Activated T-cell treated with anti-CD3 and anti-CD28 coated beads, Interleukin-2, amount 50 U/mL, for 72 hours (primary cell): ENCODE measurements around the gene AFAP1. TPM values are rescaled to one million over a fixed set of nuclear protein-coding genes. Genes with fewer than 3 reads are reported as not detected.

Source experiments
- ATAC-seq, 2 donors: fragments of 150-1000 bp; cut with Tn5 transposase; replicated peaks in 1 of 2; 2 replicates each; pipeline ENCODE4 v1.10.0; 2021; ENCODE audit warnings: moderate library complexity in 2 of 2, mild to moderate bottlenecking in 1 of 2
- DNase-seq, 2 donors: peaks; one replicate each; pipeline ENCODE4 v3.0.0; 2021 to 2022; ENCODE audit warnings: mixed read lengths in 1 of 2
- H3K27ac Mint-ChIP-seq: one replicate; pipeline ENCODE4 v1.8.0; 2022; ENCODE audit warnings: mild to moderate bottlenecking, moderate library complexity, mixed read lengths
- H3K27me3 Mint-ChIP-seq: one replicate; pipeline ENCODE4 v1.8.0; 2022; ENCODE audit warnings: low read depth, mixed read lengths
- H3K36me3 Mint-ChIP-seq, 2 donors: one replicate each; pipeline ENCODE4 v1.8.0; 2022; ENCODE audit warnings: mixed read lengths in 2 of 2, mild to moderate bottlenecking in 1 of 2; ENCODE audit not compliant: insufficient read depth in 2 of 2
- H3K4me1 Mint-ChIP-seq: one replicate; pipeline ENCODE4 v1.8.0; 2022; ENCODE audit warnings: low read depth, mixed read lengths
- H3K4me3 Mint-ChIP-seq, 2 donors: one replicate each; pipeline ENCODE4 v1.8.0; 2022; ENCODE audit warnings: mild to moderate bottlenecking in 2 of 2, mixed read lengths in 2 of 2, moderate library complexity in 2 of 2
- H3K9me3 Mint-ChIP-seq, 2 donors: one replicate each; pipeline ENCODE4 v1.8.0; 2022; ENCODE audit warnings: mixed read lengths in 2 of 2
- total RNA-seq, 2 donors: library from RNA; stranded (reverse); gene quantifications; one replicate each; pipeline ENCODE4 v1.2.3, GENCODE V29; 2022

The AFAP1 gene
- total RNA-seq, 2 donors from 2014 or later = 30.6 to 49.3 TPM

DNA sequence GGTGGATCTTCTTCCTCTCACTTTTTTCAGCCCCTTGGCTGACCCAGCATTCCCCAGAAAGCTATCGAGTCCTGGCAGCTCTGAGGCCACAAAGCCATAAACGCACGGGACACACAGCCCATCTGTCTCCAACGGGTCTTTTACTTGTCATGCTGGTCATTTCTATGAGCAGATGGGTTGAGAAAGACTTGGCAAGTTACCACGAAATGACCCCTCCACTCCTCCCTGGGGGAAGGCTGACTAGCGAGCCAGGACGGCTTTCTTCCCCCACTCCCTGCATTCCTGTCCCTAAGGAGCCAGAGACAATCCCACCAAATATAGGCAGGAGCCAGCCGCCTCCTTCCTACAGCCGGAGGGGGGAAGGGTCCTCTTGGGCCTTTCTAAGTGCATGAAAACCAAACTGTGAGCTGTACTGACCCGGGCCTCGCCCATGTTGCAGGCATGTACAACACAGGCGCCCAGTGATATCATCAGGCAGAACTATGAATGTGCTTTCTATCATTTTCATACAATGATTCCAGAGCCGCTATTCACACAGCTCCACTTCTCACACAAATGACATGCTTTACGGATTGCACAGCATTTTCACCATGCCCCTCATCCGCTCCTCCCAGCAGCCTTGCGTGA is 28.6 kb downstream of the AFAP1 start:
- H3K4me1 Mint-ChIP-seq = peaks cover 19% of the 10 kb centered on the region
- no peaks in the 10 kb centered on the region for H3K9me3 Mint-ChIP-seq
- no peaks in the 10 kb centered on the region for H3K27me3 Mint-ChIP-seq
- ATAC-seq (no peak), DNase-seq (no peak)
- H3K27ac Mint-ChIP-seq = no peak overlapping the region
- no peak overlapping the region for H3K4me3 Mint-ChIP-seq
- H3K36me3 Mint-ChIP-seq = peaks cover 0 to 2% of the 10 kb centered on the region in 2 donors

GRCh38 chr4:7910263-7910896 is 29.3 kb downstream of the AFAP1 start:
- DNase-seq (no peak), ATAC-seq (no peak)
- Mint-ChIP-seq H3K36me3 (peaks cover 0 to 2% of the 10 kb centered on the region in 2 donors), H3K4me1 (peaks cover 15% of the 10 kb centered on the region), H3K4me3 (no peak overlapping the region), H3K27ac (no peak overlapping the region), H3K27me3 (no peaks in the 10 kb centered on the region), H3K9me3 (no peaks in the 10 kb centered on the region)

- Mint-ChIP-seq H3K9me3 (no peaks in the 10 kb centered on the region), H3K27ac (peak overlapping the region; percentile 1), H3K4me1 (peaks cover 9% of the 10 kb centered on the region), H3K36me3 (peaks cover 0 to 2% of the 10 kb centered on the region in 2 donors), H3K4me3 (peak overlapping the region in 1 of 2 donors; percentile 6), H3K27me3 (no peaks in the 10 kb centered on the region)
- DNase-seq (no peak), ATAC-seq (no peak)
Observed at GRCh38 chr4:7909463-7910262, 30.0 kb downstream of the AFAP1 start.

DNA sequence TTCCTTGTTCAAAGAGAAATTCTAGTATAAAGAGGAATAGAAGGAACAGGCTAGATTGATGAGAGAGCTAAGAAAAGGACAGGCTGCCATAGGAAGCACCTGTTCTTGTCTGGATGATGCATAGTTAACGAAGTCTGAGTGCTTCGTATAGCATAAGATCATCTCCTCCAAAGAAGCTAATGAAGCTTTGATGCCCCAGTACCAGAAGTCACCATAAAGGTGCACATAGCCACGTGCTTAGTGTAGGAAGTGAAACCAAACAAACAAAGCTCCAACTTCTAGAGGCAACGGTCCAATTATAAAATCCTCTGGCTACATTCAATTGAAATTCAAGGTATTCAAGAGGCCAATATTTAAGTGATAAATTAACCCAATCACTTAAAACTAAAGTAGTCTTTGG is 31.0 kb downstream of the AFAP1 start:
- Mint-ChIP-seq H3K36me3 (peaks cover 0 to 2% of the 10 kb centered on the region in 2 donors), H3K9me3 (no peaks in the 10 kb centered on the region), H3K27me3 (no peaks in the 10 kb centered on the region), H3K4me3 (no peak overlapping the region), H3K27ac (peak overlapping the region; percentile 1), H3K4me1 (peaks cover 15% of the 10 kb centered on the region)
- DNase-seq (no peak), ATAC-seq (no peak)

GRCh38 chr4:7907142-7907541 is 32.5 kb downstream of the AFAP1 start:
- Mint-ChIP-seq H3K9me3 (no peaks in the 10 kb centered on the region), H3K27ac (no peak overlapping the region), H3K36me3 (peaks cover 0 to 2% of the 10 kb centered on the region in 2 donors), H3K4me3 (no peak overlapping the region), H3K27me3 (peaks cover 10% of the 10 kb centered on the region), H3K4me1 (peaks cover 25% of the 10 kb centered on the region)
- ATAC-seq (no peak), DNase-seq (no peak)

- ATAC-seq (no peak), DNase-seq (no peak)
- peaks cover 0 to 2% of the 10 kb centered on the region in 2 donors for H3K36me3 Mint-ChIP-seq
- no peak overlapping the region for H3K4me3 Mint-ChIP-seq
- H3K27ac Mint-ChIP-seq = no peak overlapping the region
- H3K9me3 Mint-ChIP-seq = no peaks in the 10 kb centered on the region
- H3K27me3 Mint-ChIP-seq = peaks cover 14% of the 10 kb centered on the region
- peaks cover 26% of the 10 kb centered on the region for H3K4me1 Mint-ChIP-seq
Observed at GRCh38 chr4:7906171-7906701, 33.4 kb downstream of the AFAP1 start.

DNA sequence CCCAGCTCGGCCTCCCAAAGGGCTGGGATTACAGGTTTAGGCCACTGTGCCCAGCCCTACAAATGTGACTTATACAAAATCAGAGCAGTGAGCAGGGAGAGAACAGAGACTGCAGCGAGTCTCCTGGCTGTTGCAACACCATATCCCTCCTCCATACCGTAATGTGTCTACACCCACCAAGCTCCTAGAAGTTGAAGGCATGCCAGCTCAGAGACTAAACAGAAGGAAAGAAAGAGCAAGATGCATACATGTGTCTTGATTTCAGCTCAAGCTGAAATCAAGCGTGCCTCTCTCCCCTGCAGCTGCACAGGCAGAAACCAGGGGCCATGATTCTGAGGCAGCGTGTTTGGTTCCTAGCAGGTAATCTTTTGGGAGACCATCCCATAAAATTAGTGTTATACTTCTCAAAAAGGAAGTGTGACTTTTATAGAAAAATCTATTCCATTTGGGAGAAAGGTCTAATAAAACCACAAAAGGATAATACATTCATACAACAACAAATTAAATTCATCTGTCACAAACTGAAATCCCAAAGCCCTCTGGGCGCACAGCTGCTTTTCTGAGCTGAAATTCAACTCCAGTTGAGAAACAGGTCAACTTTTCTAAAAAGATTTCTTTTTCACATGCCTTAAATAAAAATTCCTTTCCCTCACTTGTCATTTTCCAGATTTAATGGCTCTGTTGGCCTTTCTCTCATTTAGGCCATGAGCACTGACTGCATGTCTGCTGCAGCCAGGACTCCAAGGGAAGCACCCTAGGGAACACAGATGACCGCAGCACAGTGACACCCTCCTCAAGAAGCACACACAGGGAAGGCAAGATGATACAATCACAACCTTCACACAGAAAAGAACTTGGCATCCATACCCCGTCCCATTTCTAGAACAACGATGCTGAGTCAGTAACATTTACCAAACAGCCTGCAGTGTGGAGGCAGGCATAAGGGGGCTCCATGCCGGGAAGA is 34.4 kb downstream of the AFAP1 start:
- peaks cover 0 to 2% of the 10 kb centered on the region in 2 donors for H3K36me3 Mint-ChIP-seq
- peaks cover 26% of the 10 kb centered on the region for H3K4me1 Mint-ChIP-seq
- no peak for ATAC-seq
- no peaks in the 10 kb centered on the region for H3K9me3 Mint-ChIP-seq
- H3K4me3 Mint-ChIP-seq = no peak overlapping the region
- H3K27me3 Mint-ChIP-seq = peaks cover 22% of the 10 kb centered on the region
- DNase-seq = no peak
- H3K27ac Mint-ChIP-seq = no peak overlapping the region

GRCh38 chr4:7903791-7904516 is 35.7 kb downstream of the AFAP1 start:
- Mint-ChIP-seq H3K4me1 (peaks cover 17% of the 10 kb centered on the region), H3K4me3 (no peak overlapping the region), H3K9me3 (no peaks in the 10 kb centered on the region)

DNA sequence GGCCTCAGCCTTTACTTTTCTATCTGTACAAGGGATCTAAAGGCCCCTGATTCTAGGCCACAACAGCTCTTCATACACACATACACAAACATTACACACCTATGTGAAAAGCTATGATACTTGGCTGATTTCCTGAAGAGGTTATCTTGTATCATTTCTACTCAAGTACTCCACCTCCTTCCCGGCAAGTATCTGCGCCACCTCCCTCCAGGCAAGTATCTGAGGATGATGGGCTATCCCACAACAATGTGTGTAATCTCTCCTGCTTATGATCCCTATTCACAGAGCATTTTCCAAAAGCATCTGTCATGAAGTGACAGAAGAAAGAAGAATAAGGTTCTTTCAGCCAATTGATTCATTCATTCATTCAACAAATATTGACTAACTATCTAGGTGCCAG is 36.8 kb downstream of the AFAP1 start:
- peaks cover 0 to 1% of the 10 kb centered on the region in 2 donors for H3K36me3 Mint-ChIP-seq
- peaks cover 25% of the 10 kb centered on the region for H3K27me3 Mint-ChIP-seq
- no peak overlapping the region for H3K4me3 Mint-ChIP-seq
- peaks cover 17% of the 10 kb centered on the region for H3K4me1 Mint-ChIP-seq
- H3K9me3 Mint-ChIP-seq = peaks cover 0 to under 1% of the 10 kb centered on the region in 2 donors
- no peak for ATAC-seq
- no peak for DNase-seq
- peak overlapping the region; percentile 59 for H3K27ac Mint-ChIP-seq

More at GRCh38 chr4:7903791-7904516, 35.7 kb downstream of the AFAP1 start:
- no peak for ATAC-seq
- no peak for DNase-seq
- Mint-ChIP-seq H3K27me3 (peaks cover 25% of the 10 kb centered on the region), H3K27ac (no peak overlapping the region), H3K36me3 (peaks cover 0 to 2% of the 10 kb centered on the region in 2 donors)

- DNase-seq = no peak
- Mint-ChIP-seq H3K36me3 (no peaks in the 10 kb centered on the region), H3K27ac (no peak overlapping the region), H3K4me3 (peak overlapping the region in 1 of 2 donors; percentile 13), H3K4me1 (peaks cover 17% of the 10 kb centered on the region), H3K27me3 (peaks cover 25% of the 10 kb centered on the region), H3K9me3 (peaks cover 0 to 2% of the 10 kb centered on the region in 2 donors)
- ATAC-seq = no peak
Observed at GRCh38 chr4:7902101-7902553, 37.5 kb downstream of the AFAP1 start.

- H3K4me3 Mint-ChIP-seq = no peak overlapping the region
- H3K9me3 Mint-ChIP-seq = peaks cover 0 to 2% of the 10 kb centered on the region in 2 donors
- DNase-seq (no peak), ATAC-seq (no peak)
- H3K27ac Mint-ChIP-seq = no peak overlapping the region
- H3K4me1 Mint-ChIP-seq = peaks cover 17% of the 10 kb centered on the region
- H3K36me3 Mint-ChIP-seq = no peaks in the 10 kb centered on the region
- peaks cover 25% of the 10 kb centered on the region for H3K27me3 Mint-ChIP-seq
Observed at GRCh38 chr4:7901311-7901885, 38.3 kb downstream of the AFAP1 start.
